DMS79 (cell line): ENCODE measurements around the gene TECRL.

Experiments
- DNase-seq: peaks from one replicate; lab custom pipeline; 2025; lab: John Stamatoyannopoulos, UW

TECRL gene

DNA sequence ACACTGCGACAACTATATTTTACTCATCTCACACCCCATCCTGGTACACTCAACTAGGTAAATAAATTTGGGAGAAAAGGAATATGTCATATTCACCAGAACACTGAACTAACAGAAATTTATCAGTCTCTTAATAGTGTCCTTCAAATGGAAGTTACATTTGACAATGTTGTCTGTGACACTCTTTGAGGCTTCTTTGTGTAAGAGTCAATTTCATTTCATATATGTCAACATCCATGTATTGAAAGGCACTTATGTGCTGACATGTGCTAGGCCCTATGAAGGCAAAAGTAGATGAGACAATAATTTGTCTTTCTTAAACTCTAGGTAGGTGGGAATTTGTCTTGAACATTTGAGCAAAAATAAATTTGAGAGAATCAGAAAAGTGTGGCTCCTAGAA is 82.0 kb downstream of the TECRL start:
- DNase-seq = no peak

DNA sequence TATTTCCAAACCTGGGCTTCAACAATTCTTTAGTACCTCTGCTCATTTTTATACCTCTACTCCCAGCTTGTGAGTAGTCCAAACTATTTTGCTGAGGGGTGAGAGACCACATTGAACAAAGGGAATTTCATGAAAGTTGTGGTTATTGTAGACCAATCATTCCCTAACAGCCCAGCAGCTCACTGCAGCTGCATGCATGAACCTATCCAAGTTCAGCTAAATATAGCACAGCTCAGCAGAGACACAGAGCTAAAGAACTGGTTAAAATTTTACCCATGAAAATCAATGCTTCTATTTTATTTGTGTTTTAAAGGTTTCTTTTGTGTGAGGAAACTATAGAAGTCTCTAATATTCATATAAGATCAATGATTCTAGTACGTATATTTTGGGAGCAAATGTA is 82.7 kb downstream of the TECRL start:
- DNase-seq = no peak

DNA sequence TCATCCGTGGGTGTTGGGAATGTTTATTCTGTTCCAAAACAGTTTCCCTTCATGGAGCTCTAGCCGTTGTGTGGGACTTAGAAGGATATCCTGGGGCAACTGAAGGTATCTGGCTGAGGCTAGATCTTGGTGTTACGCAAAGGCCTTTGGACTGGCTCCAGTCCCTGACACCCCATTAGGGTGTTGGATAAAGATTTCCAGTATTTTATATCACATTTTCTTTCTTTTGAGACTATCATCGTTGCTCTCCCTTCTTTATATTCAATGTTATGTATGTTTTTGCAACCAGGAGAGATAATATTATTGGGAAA is 103.0 kb downstream of the TECRL start:
- no peak for DNase-seq

DNA sequence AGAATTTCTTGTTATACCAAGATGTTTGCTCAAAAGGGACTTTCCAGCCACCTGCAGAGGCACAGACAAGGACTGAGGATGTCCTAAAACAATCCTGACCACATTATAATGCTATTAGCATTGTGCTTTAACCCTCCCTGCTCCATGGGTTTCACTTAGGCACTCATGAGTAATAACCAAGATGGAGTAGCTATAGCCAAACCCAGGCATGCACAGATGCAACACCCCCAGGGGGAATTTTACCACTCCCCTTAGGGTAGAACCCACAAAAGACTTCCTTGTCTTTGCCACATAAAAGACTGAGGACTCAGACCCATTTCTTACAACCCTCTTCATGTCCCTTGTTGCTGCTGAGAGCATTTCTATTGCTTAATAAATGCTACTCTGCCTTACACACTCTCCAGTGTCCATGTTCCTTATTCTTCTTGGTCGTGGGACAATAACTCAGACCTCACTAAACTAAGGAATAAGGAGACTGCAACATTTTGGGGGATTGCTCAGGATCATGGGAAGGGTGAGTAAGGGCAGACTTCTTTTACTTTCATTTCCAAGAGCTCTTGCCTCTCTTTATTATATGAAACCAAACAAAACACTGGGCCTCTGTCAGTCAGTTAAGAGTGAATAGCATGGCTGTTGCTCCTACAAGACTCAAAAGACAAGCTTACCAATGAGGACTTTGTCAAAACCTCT is 103.5 kb downstream of the TECRL start:
- no peak for DNase-seq

DNA sequence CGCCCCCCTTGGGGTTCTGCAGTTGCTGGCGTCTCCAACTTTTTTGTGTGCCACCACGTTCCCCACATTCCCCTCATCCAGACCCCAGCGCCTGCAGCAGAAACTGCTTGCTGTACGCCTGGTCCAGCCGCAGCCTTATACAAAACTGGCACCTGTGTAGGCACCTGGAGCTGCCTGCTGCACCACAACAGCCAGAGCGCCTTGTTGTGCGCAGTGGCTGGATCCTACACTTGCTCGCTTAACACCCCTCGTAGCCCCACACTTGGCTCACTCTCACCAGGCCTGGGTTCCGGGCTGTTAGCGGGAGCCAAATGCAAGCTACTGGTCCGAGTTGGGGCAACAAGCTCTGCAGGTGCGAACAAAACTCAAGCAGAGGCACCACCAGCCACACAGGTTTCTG is 136.8 kb downstream of the TECRL start:
- DNase-seq = no peak

DNA sequence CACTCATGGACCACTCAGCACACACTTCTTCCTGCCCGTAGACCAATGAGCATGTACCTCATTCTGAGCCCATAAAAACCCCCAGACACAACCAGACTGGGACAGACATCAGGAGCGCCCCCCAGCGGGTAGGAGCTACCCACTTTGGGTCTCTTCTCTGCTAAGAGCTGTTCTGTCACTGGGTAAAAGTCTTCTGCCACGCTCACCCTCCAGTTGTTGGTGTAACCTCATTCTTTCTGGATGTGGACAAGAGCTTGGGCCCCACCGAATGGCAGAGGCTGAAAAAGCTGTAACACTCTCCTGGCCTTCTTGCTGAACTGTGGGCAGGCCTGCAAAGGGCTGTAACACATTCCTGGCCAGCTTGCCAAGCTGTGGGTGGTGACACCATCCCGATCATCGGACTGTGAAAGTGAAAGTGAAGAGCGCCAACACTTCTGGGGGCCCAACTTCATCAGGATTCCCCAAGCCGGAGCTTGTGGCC is 137.6 kb downstream of the TECRL start:
- DNase-seq = no peak

DNA sequence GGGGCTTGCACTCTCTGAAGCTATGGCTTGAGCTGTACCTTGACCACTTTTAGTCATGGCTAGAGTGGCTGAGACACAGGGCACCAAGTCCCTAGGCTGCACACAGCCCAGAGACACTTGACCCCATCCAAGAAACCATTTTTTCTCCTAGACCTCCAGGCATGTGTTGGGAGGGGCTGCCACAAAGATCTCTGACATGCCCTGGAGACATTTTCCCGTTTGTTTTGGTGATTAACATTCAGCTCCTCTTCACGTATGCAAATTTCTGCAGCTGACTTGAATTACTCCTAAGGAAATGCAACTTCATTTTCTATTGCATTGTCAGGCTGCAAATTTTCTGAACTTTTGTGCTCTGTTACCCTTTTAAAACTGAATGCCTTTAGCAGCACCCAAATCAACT is 142.6 kb downstream of the TECRL start:
- no peak for DNase-seq

DNA sequence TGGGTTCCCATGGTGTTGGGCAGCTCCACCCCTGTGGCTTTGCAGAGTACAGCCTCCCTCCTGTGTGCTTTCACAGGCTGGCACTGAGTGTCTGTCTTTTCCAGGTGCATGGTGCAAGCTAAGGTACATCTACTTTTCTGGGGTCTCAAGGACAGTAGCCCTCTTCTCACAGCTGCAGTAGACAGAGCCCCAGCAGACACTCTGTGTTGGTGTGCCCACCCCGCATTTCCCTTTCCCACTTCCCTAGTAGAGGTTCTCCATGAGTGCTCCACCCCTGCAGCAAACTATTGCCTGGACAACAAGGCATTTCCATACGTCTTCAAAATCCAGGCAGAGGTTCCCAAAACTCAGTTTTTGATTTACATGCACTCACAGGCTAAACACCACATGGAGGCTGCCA is 143.0 kb downstream of the TECRL start:
- no peak for DNase-seq

DNA sequence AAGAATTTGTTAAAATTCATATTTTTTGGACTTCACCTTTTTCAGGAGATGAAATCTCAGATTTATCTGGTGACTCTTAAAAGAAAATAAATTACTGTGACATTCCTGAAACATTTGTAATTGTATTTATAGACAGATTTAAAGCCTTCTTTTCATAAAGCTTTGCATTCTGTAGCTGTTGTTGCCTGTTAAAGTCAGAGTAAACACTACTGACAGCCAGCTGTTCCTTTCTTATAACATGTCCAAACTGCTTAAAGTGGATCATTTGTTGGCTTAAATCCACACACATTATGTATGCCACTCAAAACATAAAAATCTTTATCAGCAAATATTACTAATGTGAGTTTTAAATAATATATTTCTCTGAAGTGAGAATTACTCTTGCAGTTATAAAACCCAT is 157.5 kb downstream of the TECRL start:
- no peak for DNase-seq

DNA sequence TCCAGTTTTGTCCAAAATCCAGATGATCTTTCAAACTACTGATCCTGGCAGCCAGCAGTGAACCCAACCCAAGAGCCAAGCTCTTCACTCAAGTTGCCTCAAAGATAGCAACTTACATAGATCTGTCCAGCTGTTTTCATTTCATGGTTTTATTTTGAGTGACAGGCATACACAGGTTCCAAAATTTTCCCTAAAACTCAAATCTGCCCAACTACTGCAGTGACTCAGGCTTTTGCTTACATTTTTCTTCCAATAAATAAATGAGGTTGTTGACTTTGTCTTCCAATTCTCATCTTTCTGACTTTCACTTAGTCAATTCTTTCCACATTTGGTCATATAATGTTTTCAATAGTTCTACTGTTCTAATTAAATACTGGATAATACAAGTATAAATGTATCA is 158.8 kb downstream of the TECRL start:
- DNase-seq = no peak

DNA sequence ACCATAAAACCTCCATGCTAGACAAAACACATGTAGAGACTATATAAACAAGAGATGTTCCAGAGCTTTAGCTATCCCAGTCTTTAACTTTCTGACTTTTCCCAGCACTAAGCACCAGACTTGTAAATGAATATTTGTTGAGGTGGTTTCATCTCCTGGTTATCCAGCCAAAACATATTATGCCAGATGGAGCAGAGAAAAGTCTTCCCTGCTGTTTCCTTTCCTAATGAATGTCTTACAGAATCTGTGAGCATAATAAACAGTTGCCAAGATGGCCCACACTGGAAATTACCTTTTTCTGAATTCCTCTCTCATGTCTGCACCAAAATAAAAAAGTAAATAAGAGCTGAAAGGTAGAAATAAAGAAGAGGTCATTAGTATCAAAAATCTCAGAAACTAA is 159.2 kb downstream of the TECRL start:
- DNase-seq = no peak

DNA sequence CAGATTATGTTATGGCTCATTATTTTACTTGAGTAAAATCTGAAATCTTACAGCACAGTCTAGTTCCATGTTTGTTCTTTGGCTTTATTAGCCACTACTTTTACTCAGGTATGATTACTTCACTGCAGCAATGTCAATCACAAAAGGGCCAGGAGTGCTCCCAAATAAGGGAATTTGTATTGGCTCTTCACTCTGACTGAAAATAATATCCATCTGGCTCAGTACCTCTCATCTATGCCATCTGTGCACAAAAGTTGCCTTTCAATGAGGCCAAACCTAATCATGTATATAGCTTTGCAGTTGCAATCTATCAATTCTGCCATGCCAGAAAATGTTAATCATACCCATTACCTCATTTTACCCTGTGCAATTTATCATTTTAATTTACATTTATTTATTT is 161.1 kb downstream of the TECRL start:
- no peak for DNase-seq

DNA sequence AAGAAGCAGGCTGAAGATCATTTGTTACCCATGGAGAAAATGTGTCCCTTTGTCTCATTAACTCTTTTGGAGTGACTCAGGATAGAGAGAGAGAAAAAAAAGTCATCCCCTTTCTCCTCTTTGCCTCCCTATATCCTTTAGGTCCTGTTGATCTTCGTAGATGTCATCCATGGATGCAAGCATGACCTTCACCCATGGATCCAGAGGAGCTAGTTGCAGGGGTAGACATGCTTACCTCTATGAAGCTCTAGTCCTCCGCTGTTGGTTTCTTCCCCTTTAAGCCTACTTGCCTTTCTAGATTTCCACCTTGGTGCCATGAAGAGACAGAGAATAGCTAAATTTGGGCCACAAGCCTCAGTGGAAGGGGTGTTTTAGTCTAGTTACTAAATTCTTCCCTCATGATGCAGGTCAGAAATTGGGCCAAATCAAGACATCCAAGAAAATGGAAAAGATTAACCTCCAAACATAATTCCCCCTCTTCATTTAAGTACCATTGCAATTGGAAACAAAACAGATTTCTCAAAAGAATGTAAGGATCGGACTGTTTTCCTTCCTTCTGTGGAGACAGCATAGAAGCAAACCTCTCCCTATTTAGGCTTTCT is 178.4 kb downstream of the TECRL start:
- no peak for DNase-seq
